Smooth muscle cell of bladder (primary cell): ENCODE measurements around the gene RGS2. TPM values are rescaled to one million over a fixed set of nuclear protein-coding genes. Genes with fewer than 3 reads are reported as not detected.

Experiments
- total RNA-seq: library from RNA; depleted of rRNA; stranded (reverse); fragments of >200 nt; gene quantifications from 2 replicates; pipeline ENCODE4 v1.2.3, GENCODE V29; 2014

Gene RGS2, protein sequence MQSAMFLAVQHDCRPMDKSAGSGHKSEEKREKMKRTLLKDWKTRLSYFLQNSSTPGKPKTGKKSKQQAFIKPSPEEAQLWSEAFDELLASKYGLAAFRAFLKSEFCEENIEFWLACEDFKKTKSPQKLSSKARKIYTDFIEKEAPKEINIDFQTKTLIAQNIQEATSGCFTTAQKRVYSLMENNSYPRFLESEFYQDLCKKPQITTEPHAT
- total RNA-seq, result 153 and 345 TPM in 2 replicates

DNA sequence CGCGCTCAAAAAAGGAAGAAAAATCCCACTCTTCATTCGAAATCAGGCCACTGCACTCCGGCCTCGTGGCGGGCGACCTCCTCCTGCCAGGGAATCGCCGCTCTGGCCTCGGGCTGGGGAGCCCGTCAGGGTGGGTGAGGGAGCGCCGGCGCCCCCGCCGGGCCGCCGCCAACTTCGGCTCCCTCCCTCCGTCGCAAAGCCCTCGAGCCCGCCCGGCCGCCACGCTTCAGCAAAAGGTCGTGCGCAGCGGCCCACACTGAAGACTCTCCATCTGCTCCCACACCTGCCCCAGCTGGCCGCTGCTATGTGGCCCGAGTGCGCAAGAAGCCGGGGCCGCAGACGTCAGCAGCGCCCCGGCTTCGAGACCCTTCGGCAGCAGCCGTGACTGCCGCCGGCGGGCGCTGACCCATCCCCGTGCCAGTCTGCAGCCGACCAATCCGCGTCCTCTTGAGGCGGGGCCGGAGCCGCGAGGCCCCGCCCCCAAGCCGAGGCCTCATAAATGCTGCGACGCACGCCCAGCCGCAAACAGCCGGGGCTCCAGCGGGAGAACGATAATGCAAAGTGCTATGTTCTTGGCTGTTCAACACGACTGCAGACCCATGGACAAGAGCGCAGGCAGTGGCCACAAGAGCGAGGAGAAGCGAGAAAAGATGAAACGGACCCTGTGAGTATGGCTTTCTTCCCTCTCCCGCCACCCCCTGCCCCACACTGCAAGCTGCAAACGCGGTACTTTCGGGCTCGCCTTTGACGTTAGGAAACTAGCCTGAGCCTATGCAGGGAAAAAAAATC is at the start of gene RGS2:
RGS2 (plus strand) TSS at position 522 of the 789 bp plus-strand sequence; CDS start at position 555, 33 bp downstream.

Other genes starting within 250 kb of the RGS2 start
- gene RGS1, start 233.3 kb upstream of the RGS2 start, total RNA-seq, result not detected in 2 replicates
- 0.14 and 0.28 TPM in 2 replicates for gene RGS13, start 172.9 kb upstream of the RGS2 start, total RNA-seq